HFF-Myc (cell line): ENCODE measurements around the gene RBBP6.
"Not testable (repeated sequence)": the region's sequence is repeated elsewhere in the genome, so short reads cannot be mapped to it uniquely, and the experiment has no call there.

Experiments
- DNase-seq: peaks from one replicate; pipeline ENCODE4 v3.0.0-alpha.2; 2011; ENCODE audit warnings: low read depth; ENCODE audit errors: extremely low read depth
- H3K4me3 ChIP-seq: replicated peaks from 2 replicates; pipeline ENCODE4 v1.5.1; 2011; ENCODE audit warnings: low read depth, mild to moderate bottlenecking, control low read depth, low read length
- TF ChIP-seq, protein P1 (sequence below): IDR thresholded peaks from 2 replicates; pipeline ENCODE4 v1.5.1; 2012; ENCODE audit warnings: mild to moderate bottlenecking, low read depth, low read length, control low read depth; ENCODE audit errors: missing control alignments

Gene RBBP6, protein sequence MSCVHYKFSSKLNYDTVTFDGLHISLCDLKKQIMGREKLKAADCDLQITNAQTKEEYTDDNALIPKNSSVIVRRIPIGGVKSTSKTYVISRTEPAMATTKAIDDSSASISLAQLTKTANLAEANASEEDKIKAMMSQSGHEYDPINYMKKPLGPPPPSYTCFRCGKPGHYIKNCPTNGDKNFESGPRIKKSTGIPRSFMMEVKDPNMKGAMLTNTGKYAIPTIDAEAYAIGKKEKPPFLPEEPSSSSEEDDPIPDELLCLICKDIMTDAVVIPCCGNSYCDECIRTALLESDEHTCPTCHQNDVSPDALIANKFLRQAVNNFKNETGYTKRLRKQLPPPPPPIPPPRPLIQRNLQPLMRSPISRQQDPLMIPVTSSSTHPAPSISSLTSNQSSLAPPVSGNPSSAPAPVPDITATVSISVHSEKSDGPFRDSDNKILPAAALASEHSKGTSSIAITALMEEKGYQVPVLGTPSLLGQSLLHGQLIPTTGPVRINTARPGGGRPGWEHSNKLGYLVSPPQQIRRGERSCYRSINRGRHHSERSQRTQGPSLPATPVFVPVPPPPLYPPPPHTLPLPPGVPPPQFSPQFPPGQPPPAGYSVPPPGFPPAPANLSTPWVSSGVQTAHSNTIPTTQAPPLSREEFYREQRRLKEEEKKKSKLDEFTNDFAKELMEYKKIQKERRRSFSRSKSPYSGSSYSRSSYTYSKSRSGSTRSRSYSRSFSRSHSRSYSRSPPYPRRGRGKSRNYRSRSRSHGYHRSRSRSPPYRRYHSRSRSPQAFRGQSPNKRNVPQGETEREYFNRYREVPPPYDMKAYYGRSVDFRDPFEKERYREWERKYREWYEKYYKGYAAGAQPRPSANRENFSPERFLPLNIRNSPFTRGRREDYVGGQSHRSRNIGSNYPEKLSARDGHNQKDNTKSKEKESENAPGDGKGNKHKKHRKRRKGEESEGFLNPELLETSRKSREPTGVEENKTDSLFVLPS (N-terminal part only)

DNA sequence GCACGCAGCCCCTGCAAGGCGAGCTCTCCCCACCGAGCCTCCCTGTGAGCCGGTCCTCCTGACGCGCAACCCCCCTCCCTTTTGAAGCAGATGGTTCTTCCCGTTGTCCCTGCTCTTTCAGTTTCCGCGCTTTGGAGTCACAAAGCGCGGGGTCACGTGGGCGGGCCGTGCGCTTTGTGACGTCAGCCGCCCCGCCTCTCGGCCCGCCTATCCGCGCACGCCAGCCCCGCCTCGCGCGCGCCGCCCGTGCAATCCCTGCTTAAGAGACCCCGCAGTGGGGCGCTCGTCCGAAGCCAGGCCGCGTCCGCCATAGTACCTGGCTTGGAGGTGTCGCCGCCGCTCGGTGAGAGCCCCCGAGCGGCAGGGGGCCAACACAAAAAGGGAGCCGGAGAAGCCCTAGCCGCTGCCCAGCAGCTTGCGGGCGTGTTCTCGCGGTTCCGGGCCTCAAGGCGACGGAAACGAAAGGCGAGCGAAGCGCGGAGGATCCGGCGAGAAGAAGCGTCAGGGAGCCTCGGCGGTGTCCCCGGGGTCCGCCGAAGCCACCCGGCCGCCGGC, at the start of gene RBBP6:
RBBP6 (plus strand) TSS at position 272 of the 555 bp plus-strand sequence. CDS start 1,061 bp downstream, outside the sequence.
- H3K4me3 ChIP-seq, result peak within 1 kb of the TSS; percentile 97
- peak; percentile 88 for DNase-seq
- TF ChIP-seq, protein P1, sequence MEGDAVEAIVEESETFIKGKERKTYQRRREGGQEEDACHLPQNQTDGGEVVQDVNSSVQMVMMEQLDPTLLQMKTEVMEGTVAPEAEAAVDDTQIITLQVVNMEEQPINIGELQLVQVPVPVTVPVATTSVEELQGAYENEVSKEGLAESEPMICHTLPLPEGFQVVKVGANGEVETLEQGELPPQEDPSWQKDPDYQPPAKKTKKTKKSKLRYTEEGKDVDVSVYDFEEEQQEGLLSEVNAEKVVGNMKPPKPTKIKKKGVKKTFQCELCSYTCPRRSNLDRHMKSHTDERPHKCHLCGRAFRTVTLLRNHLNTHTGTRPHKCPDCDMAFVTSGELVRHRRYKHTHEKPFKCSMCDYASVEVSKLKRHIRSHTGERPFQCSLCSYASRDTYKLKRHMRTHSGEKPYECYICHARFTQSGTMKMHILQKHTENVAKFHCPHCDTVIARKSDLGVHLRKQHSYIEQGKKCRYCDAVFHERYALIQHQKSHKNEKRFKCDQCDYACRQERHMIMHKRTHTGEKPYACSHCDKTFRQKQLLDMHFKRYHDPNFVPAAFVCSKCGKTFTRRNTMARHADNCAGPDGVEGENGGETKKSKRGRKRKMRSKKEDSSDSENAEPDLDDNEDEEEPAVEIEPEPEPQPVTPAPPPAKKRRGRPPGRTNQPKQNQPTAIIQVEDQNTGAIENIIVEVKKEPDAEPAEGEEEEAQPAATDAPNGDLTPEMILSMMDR, result peak; percentile 13

DNA sequence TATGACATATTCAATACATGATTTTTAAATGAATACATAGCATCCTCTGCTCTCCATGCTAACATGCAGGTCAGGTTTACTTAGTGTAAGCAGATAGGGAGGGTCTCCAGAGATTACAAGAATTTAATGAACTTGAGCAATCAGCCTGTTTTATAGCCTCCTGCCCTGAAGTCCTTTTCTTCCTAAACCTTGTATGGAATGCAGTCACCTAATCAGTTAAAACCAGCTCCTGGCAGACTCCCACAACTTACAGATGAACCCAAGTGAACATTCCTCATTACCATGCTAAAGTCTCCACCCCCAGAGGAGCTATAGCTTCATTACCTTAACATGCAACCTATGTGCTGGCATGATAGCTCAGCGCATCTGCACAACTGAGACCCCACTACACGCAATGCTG, 48.5 kb upstream of the RBBP6 start:
- DNase-seq, result no peak
- H3K4me3 ChIP-seq, result no peak overlapping the region
- TF ChIP-seq, protein P1, result no peak

DNA sequence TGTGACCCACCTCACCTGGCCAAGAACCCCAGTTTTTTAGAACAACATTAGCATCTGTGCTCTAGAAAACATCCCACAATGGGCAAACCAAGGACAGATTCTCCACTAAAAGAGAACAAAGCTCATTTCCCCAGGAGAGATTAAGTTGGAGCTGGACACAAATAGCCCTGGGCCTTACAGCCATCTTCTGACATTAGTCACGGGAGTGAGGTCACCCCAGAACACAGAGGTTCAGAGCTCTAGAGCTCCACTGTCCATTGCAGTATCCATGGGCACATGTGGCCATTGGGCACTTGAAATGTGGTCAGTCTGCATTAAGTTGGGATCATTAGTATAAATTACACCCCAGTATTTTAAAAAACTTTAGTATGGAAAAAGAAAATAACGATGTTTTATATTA, 47.6 kb upstream of the RBBP6 start:
- no peak for DNase-seq
- TF ChIP-seq, protein P1, result no peak
- no peak overlapping the region for H3K4me3 ChIP-seq

DNA sequence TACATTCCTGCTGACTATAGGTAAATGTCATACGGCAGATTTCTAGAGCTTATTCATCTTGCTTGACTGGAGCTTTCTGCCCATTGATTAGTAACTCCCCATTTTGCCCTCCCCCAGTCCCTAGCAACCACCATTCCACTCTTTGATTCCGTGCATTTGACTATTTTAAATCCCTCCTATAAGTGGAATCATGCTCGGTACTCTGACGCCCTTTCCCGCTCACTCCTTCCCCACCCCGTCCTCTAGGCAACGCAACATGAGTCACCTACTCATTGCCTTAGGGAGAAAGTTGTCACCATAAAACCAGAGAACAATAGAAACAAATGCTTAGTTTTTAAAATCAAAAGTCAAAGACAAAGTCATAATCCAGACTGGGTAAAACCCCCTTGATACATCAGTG, 45.5 kb upstream of the RBBP6 start:
- no peak for DNase-seq
- TF ChIP-seq, protein P1, result no peak
- H3K4me3 ChIP-seq, result no peak overlapping the region

DNA sequence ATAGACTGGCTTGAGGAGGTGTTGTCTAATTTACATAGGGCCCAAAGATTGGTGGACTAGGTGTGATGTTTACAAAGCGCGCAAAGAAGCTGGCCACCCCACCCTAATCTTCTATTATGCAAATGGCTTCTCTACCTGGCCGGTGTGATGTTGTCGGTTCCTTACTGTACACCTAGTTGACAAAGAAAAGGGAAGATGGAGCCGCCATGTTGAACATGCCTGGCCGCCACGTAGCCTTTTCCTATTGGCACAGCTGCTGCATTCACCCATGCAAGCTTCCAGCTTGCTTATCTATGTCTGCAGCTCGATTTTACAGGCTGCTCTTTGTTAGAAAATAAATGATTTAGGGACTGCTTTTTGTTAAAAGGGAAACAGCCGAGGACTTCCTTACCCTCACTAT, 44.2 kb upstream of the RBBP6 start:
- not testable (repeated sequence) for H3K4me3 ChIP-seq, DNase-seq

DNA sequence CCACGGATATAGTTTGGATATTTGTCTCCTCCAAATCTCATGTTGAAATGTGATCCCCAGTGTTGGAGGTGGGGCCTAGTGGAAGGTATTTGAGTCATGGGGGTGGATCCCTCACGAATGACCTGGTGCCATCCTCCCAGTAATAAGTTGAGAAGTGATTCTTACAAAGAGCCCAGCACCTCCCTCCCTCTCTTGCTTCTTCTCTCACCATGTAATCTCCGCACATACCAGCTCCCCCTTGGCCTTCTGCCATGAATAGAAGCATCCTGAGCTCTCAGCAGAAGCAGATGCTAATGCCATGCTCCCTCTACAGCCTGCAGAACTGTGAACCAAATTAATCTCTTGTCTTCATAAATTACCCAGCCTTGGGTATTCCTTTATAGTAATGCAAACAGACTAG, 41.9 kb upstream of the RBBP6 start:
- TF ChIP-seq, protein P1, result no peak
- no peak overlapping the region for H3K4me3 ChIP-seq
- no peak for DNase-seq
